Body of pancreas (tissue), 4 donors: ENCODE data around the gene FOXL3. TPM values are rescaled to one million over a fixed set of nuclear protein-coding genes. Genes with fewer than 3 reads are reported as not detected.
"Not testable (repeated sequence)": the region's sequence is repeated elsewhere in the genome, so short reads cannot be mapped to it uniquely, and the experiment has no call there.

Source experiments
- ATAC-seq: fragments of 150-250 bp; one replicate; pipeline ENCODE4 v1.9.1; 2016
- DNase-seq, 4 donors: peaks; one replicate each; pipeline ENCODE4 v3.0.0-alpha.2; 2019
- H3K27ac ChIP-seq, 4 donors: fragments of 200-600 bp; sonication (generic); 1 replicate in 3 of 4; 2 replicates in 1 of 4; pipeline versions ENCODE4 v1.5.1 to v1.6.1; 2016 to 2019; ENCODE audit warnings: mild to moderate bottlenecking in 1 of 4, mixed read lengths in 1 of 4, moderate library complexity in 1 of 4
- H3K27me3 ChIP-seq, 2 donors: fragments of 200-600 bp; sonication (generic); one replicate each; pipeline ENCODE4 v1.6.0; 2016; ENCODE audit warnings: mild to moderate bottlenecking in 1 of 2
- H3K36me3 ChIP-seq, 2 donors: fragments of 200-600 bp; sonication (generic); replicated peaks in 1 of 2; 2 replicates each; pipeline ENCODE4 v1.5.1; 2016; ENCODE audit warnings: low read depth in 2 of 2; ENCODE audit not compliant: insufficient read depth in 1 of 2
- H3K4me1 ChIP-seq: fragments of 200-600 bp; sonication (generic); one replicate; pipeline ENCODE4 v1.6.0; 2016
- H3K4me3 ChIP-seq, 2 donors: fragments of 200-600 bp; sonication (generic); 1 replicate in 1 of 2; 2 replicates in 1 of 2; pipeline ENCODE4 v1.5.1; 2016 to 2019
- H3K9me3 ChIP-seq, 3 donors: fragments of 200-600 bp; sonication (generic); 1 replicate in 2 of 3; 2 replicates in 1 of 3; pipeline ENCODE4 v1.5.1; 2016
- POLR2A ChIP-seq, 3 donors: fragments of 450-650 bp; IDR thresholded peaks; one replicate each; pipeline ENCODE4 v1.6.1; 2016; ENCODE audit warnings: antibody characterized with exemption in 3 of 3, mild to moderate bottlenecking in 2 of 3
- WGBS, 2 donors: methylation state at CpG; one replicate each; pipeline ENCODE4 v1.1.5; 2017; 5-methylcytosine and 5-hydroxymethylcytosine counted together
- intact Hi-C: fragments of 100-400 bp; cut with DNase I; formaldehyde crosslinking; loops from one replicate; pipeline ENCODE4 v1.15.1; 2023
- total RNA-seq, 2 donors: library from RNA; depleted of rRNA; stranded (reverse); fragments of >200 nt; gene quantifications; one replicate each; pipeline ENCODE4 v1.1.0, GENCODE V29; 2016
- TF ChIP-seq, protein P1 (sequence below), 7 experiments: fragments of 450-650 bp in 4 of 7; fragments of 200-600 bp in 3 of 7; sonication (generic) in 3 of 7; IDR thresholded peaks; one replicate each; pipeline ENCODE4 v1.5.1; 2016 to 2019; ENCODE audit warnings: antibody characterized with exemption in 7 of 7

The FOXL3 gene
- total RNA-seq, 2 donors from 2014 or later, result not detected

DNA sequence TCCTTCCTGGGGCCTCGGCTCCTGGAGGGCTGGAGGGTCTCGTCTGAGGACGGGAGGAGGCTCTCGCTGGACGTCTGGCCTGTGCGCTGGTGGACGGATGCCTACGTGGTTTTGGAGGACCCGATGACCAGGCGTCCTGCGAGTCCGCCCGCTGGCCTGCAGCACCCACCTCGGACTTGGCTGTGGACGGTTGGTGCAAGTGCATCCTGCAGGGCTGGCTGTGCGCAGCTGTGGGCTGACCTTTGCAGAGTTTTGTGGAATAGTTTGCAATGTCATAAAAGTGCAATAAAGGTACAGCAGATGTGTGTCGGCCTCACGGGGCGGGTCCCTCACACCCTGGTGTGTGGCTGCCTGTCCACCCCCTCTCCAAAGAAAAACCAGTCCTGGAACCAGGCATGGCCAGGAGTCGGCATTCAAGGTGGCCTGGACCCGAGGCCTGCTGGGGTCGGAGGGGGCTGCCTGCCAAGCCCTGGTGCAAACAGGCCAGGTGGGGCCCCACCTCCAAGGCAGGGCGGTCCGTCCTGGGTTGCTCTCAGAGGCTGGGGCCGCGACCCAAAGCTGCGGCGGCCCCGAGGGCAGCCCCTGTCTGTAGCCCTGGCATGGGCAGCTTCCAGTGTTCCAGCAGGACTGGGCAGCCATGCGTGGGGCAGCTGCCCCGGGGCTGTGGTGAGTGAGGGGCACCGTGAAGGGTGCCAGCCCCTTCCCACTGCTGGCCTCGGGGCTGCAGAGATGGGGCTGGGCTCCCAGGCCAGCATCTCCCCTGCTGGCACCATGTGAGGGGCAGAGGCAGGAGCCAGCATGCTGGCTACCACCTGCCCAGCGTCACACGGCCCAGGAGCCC is 29.3 kb upstream of the FOXL3 start:
- intact Hi-C loops, result no loop called here
- ATAC-seq, result no peak
- 93 to 94% methylated on average over 16 to 33 of the region's 35 CpGs for WGBS, 2 donors
- TF ChIP-seq POLR2A (IDR thresholded peaks at IDR 0.05), result no peak
- TF ChIP-seq, protein P1, sequence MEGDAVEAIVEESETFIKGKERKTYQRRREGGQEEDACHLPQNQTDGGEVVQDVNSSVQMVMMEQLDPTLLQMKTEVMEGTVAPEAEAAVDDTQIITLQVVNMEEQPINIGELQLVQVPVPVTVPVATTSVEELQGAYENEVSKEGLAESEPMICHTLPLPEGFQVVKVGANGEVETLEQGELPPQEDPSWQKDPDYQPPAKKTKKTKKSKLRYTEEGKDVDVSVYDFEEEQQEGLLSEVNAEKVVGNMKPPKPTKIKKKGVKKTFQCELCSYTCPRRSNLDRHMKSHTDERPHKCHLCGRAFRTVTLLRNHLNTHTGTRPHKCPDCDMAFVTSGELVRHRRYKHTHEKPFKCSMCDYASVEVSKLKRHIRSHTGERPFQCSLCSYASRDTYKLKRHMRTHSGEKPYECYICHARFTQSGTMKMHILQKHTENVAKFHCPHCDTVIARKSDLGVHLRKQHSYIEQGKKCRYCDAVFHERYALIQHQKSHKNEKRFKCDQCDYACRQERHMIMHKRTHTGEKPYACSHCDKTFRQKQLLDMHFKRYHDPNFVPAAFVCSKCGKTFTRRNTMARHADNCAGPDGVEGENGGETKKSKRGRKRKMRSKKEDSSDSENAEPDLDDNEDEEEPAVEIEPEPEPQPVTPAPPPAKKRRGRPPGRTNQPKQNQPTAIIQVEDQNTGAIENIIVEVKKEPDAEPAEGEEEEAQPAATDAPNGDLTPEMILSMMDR (IDR thresholded peaks at IDR 0.05), result no peak
- H3K9me3 ChIP-seq, result no peaks in the 10 kb centered on the region
- H3K36me3 ChIP-seq, result peaks cover 6 to 8% of the 10 kb centered on the region in 2 donors
- DNase-seq, result peak in 1 of 4 donors; percentile 9
- H3K27ac ChIP-seq, result no peak overlapping the region
- no peak overlapping the region for H3K4me3 ChIP-seq
- no peaks in the 10 kb centered on the region for H3K4me1 ChIP-seq
- H3K27me3 ChIP-seq, result no peaks in the 10 kb centered on the region

GRCh38 chr7:261341-262250 is 28.4 kb upstream of the FOXL3 start:
- H3K4me3 ChIP-seq, result no peak overlapping the region
- H3K4me1 ChIP-seq, result no peaks in the 10 kb centered on the region
- ATAC-seq, result no peak
- WGBS, 2 donors, result 91 to 95% methylated on average over 28 to 32 of the region's 32 CpGs
- H3K9me3 ChIP-seq, result no peaks in the 10 kb centered on the region
- intact Hi-C loops, result no loop called here
- H3K27ac ChIP-seq, result no peak overlapping the region
- peaks cover 6 to 8% of the 10 kb centered on the region in 2 donors for H3K36me3 ChIP-seq
- H3K27me3 ChIP-seq, result no peaks in the 10 kb centered on the region
- no peak for TF ChIP-seq POLR2A (IDR thresholded peaks at IDR 0.05)
- TF ChIP-seq, protein P1 (IDR thresholded peaks at IDR 0.05), result no peak
- no peak for DNase-seq

- no peaks in the 10 kb centered on the region for H3K9me3 ChIP-seq
- WGBS, 2 donors, result 88 to 92% methylated on average over 4 to 9 of the region's 9 CpGs
- no peaks in the 10 kb centered on the region for H3K27me3 ChIP-seq
- intact Hi-C loops, result no loop called here
- DNase-seq (peak in 1 of 4 donors; percentile 3), ATAC-seq (no peak)
- H3K36me3 ChIP-seq, result peaks cover 4 to 8% of the 10 kb centered on the region in 2 donors
- H3K4me1 ChIP-seq, result no peaks in the 10 kb centered on the region
- TF ChIP-seq, protein P1 (IDR thresholded peaks at IDR 0.05), result no peak
- TF ChIP-seq POLR2A (IDR thresholded peaks at IDR 0.05), result no peak
- H3K27ac ChIP-seq, result no peak overlapping the region
- no peak overlapping the region for H3K4me3 ChIP-seq
Measured at GRCh38 chr7:262251-262572, 27.8 kb upstream of the FOXL3 start.

DNA sequence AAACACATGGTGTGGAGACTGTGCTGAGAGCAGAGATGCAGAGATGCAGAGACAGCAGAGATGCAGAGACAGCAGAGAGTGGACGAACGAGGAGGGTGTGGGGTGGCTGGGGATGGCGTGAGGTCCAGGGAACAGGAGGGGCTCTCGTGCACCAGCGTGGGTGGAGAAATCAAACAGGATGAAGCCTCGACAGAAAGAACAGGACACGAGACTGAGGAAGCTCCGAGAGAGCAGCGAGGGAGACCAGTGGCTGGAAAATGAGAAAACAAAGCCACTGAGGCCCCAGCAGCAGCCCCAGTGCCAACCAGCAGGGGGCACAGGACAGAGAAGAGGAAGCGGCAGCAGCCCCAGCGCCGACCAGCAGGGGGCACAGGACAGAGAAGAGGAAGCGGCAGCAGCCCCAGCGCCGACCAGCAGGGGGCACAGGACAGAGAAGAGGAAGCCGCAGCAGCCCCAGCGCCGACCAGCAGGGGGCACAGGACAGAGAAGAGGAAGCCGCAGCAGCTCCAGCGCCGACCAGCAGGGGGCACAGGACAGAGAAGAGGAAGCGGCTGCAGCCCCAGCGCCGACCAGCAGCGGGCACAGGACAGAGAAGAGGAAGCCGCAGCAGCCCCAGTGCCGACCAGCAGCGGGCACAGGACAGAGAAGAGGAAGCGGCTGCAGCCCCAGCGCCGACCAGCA is 27.2 kb upstream of the FOXL3 start:
- H3K36me3 ChIP-seq, H3K9me3 ChIP-seq, ATAC-seq, intact Hi-C loops, H3K4me1 ChIP-seq, H3K27ac ChIP-seq, H3K4me3 ChIP-seq, H3K27me3 ChIP-seq: not testable (repeated sequence)
- TF ChIP-seq, protein P1 (IDR thresholded peaks at IDR 0.05), result peak in 2 of 7 experiments; percentile 8 to 35
- peak in 2 of 4 donors; percentile 6 to 51 for DNase-seq
- 73 to 83% methylated on average over 14 to 21 of the region's 31 CpGs for WGBS, 2 donors
